ENCODE measurements around the gene IL17REL.

DNA sequence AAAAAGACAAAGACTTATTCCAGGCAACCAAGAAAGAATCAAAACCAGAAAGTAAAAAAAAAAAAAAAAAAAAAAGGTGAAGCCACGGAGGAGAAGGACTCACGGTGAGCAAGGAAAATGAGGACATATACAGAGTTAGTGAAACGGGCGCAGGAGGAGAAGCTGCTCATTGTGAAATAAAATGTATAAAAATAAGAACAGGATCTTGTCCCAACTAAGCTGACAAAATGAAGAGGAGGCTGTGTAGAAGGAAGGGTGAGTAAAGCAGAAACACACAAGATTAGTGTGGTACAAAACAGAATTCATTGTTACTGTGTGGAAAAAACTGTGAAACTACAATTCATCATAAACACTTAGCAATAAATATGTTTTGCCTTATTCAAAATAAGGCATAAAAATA is 7.6 kb downstream of the IL17REL start:
- TF ChIP-seq, protein P1, sequence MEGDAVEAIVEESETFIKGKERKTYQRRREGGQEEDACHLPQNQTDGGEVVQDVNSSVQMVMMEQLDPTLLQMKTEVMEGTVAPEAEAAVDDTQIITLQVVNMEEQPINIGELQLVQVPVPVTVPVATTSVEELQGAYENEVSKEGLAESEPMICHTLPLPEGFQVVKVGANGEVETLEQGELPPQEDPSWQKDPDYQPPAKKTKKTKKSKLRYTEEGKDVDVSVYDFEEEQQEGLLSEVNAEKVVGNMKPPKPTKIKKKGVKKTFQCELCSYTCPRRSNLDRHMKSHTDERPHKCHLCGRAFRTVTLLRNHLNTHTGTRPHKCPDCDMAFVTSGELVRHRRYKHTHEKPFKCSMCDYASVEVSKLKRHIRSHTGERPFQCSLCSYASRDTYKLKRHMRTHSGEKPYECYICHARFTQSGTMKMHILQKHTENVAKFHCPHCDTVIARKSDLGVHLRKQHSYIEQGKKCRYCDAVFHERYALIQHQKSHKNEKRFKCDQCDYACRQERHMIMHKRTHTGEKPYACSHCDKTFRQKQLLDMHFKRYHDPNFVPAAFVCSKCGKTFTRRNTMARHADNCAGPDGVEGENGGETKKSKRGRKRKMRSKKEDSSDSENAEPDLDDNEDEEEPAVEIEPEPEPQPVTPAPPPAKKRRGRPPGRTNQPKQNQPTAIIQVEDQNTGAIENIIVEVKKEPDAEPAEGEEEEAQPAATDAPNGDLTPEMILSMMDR (IDR thresholded peaks at IDR 0.05; ENCODE audit: low read length): no peak
- no peak for TF ChIP-seq EZH2 (IDR thresholded peaks at IDR 0.05; ENCODE audit: borderline replicate concordance, low read length)

Measured in OCI-LY1 (cell line).